Cardiac fibroblast (primary cell): ENCODE data around the gene PLAA.

Experiments used
- DNase-seq, 2 donors: peaks; one replicate each; pipeline versions ENCODE4 v3.0.0 to v3.0.0-alpha.2; 2010; ENCODE audit warnings: low read depth in 2 of 2
- H3K4me3 ChIP-seq, 2 donors: replicated peaks in 1 of 2; 1 replicate in 1 of 2; 2 replicates in 1 of 2; pipeline ENCODE4 v1.5.1; 2011; ENCODE audit warnings: low read depth in 2 of 2, low read length in 2 of 2, mild to moderate bottlenecking in 2 of 2, moderate library complexity in 1 of 2
- TF ChIP-seq, protein P1 (sequence below): IDR thresholded peaks from one replicate; pipeline ENCODE4 v1.5.1; 2011; ENCODE audit warnings: low read depth, mild to moderate bottlenecking, low read length, inconsistent platforms

The PLAA gene

DNA sequence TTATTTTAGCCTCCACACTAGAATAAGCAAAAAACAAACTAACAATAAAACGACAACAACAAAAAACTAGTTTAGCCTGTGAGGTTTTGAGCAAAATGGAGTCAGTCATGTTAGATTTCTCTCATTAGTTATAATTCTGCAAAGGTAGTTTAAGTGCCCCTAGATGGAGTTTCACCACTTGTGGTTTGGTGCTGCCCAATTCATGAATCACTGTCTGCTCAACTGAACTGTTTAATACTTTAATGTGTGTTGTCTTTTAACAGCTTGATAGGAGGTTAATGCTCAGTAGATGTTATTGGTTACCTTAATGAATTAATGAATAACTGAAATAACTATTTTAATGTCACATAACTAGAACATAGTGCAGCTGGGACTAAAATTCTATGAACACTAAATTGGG, 3.5 kb upstream of the PLAA start:
- TF ChIP-seq, protein P1, sequence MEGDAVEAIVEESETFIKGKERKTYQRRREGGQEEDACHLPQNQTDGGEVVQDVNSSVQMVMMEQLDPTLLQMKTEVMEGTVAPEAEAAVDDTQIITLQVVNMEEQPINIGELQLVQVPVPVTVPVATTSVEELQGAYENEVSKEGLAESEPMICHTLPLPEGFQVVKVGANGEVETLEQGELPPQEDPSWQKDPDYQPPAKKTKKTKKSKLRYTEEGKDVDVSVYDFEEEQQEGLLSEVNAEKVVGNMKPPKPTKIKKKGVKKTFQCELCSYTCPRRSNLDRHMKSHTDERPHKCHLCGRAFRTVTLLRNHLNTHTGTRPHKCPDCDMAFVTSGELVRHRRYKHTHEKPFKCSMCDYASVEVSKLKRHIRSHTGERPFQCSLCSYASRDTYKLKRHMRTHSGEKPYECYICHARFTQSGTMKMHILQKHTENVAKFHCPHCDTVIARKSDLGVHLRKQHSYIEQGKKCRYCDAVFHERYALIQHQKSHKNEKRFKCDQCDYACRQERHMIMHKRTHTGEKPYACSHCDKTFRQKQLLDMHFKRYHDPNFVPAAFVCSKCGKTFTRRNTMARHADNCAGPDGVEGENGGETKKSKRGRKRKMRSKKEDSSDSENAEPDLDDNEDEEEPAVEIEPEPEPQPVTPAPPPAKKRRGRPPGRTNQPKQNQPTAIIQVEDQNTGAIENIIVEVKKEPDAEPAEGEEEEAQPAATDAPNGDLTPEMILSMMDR, result no peak
- DNase-seq, result peak in 1 of 2 donors; percentile 9

DNA sequence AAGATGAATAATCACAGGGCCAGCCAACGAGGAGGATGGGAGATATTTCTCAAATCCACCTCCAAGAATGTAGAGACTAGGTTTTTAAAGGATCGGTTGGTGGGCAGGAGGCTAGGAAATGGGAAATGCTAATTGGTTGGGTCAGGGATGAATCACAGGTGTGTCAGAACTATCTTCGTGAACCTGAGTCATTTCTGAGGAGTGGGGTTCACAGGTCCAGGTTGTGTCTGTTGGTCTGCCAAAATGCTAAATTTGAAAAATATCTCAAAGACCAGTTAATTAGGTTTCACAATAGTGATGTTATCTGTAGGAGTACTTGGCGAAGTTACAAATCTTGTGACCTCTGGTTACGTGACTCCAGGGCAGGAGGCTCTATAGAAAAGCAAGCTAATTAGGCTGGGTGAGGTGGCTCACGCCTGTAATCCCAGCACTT, 2.6 kb upstream of the PLAA start:
- peak in 1 of 2 donors; percentile 31 for DNase-seq
- H3K4me3 ChIP-seq, result no peak overlapping the region
- TF ChIP-seq, protein P1, result no peak

More for the DNA sequence above, 3.5 kb upstream of the PLAA start:
- H3K4me3 ChIP-seq, result no peak overlapping the region

DNA sequence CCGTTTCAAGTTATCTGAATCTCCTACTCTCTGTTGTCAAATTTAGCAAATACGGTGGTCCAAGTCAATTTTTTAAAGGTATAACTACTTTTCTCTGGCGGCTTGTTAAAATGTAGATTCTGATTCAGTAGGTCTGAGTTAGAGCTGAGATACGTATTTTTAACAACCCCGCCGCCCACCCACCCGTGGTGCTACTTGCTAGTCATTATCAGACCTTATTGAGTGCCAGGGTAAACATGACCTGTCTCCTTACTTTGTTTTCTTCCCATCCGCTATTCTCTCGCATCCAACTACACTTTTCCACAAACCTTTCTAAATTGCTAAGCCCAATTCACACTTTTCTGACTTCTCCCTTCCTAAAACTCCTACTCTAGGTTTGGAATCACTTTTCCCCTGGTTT, 694 bp upstream of the PLAA start:
- peak overlapping the region; percentile 94 to 99 for H3K4me3 ChIP-seq
- DNase-seq, result no peak
- TF ChIP-seq, protein P1, result no peak

DNA sequence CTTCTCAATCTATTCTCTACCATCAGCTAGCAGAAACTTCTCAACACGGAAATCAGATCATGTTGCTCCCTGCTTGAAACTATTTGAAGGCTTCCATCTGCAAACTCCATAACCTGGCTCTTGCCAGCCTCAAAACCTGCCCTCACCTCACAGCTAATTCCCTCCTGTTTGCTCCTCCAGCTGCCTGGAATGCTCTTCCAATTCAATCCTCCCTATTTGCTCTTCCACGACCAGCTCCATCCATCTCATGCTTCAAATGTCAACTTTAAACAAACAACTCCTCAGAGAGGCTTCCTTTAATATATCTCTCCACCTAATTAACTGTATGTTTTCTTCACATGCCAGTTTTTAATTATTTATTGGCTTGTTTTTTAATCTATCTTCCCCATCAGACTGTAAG, 1.5 kb downstream of the PLAA start:
- H3K4me3 ChIP-seq, result peak overlapping the region; percentile 94 to 99
- TF ChIP-seq, protein P1, result no peak
- no peak for DNase-seq

DNA sequence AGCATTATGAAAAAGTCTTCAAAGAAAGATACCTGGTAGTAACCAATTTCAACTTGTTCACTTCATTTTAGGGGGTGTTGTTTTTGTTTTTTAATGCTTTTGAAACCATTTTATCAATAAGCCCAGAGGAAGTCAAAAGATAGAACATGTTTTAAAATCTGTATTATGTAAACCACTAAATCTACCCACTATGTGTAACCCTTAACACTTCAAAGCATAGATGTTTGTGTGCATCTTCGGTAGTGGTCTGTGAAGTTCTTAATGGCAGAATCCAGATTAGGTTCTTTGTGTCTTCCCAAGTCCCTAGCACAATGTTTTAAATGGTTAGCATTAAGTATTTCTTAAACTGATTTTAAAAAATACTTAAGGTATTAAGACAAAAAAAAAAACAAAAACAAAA, 6.3 kb downstream of the PLAA start:
- no peak for DNase-seq
- H3K4me3 ChIP-seq, result no peak overlapping the region
- TF ChIP-seq, protein P1, result no peak

DNA sequence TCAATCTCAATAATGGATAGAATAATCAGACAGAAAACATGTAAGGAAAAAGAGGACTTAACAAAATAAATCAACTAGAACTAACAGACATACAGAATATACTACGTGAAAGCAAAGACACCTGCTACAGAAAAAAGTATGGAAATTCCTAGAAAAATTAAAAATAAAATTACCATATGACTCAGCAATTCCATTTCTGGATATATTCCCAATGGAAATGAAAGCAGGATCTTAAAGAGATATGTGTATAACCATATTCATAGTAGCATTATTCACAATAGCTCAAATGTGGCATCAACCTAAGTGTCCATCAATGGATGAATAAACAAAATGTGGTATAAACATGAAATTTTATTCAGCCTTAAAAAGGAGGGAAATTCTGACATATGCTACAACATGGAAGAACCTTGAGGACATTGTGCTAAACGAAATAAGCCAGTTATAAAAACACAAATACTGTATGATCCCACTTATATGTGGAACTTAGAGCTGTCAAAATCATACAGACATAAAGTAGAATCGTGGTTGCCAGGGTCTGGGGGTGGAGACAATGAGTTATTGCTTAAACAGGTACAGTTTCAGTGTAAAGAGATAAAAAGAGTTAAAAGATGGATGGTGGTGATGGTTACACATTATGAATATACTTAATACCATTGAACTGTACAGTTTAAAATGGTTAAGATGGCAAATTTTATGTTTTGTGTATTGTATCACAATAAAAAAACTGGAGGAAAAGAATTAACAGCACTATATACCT, 6.9 kb downstream of the PLAA start:
- DNase-seq, result no peak
- H3K4me3 ChIP-seq, result no peak overlapping the region
- TF ChIP-seq, protein P1, result no peak
